Spleen (tissue), 11 donors: ENCODE data around the gene ODAD2. TPM values are rescaled to one million over a fixed set of nuclear protein-coding genes. Genes with fewer than 3 reads are reported as not detected.

Experiments used
- DNase-seq: peaks from one replicate; pipeline ENCODE4 v3.0.0-alpha.2; 2020
- H3K27ac ChIP-seq, 8 donors: fragments of 200-600 bp; sonication (generic) in 7 of 8; 1 replicate in 4 of 8; 2 replicates in 4 of 8; pipeline versions ENCODE4 v1.5.0 to v1.8.0; 2016 to 2021; ENCODE audit warnings: inconsistent platforms in 4 of 8, mild to moderate bottlenecking in 4 of 8, moderate library complexity in 1 of 8
- H3K27me3 ChIP-seq, 7 donors: fragments of 200-600 bp; sonication (generic) in 6 of 7; replicated peaks in 1 of 7; 1 replicate in 4 of 7; 2 replicates in 3 of 7; pipeline versions ENCODE4 v1.5.0 to v1.8.0; 2016 to 2021; ENCODE audit warnings: inconsistent platforms in 3 of 7, mild to moderate bottlenecking in 1 of 7
- H3K36me3 ChIP-seq, 6 donors: fragments of 200-600 bp; sonication (generic) in 5 of 6; 1 replicate in 4 of 6; 2 replicates in 2 of 6; pipeline versions ENCODE4 v1.5.0 to v1.8.0; 2016 to 2021; ENCODE audit warnings: inconsistent platforms in 2 of 6
- H3K4me1 ChIP-seq, 6 donors: fragments of 200-600 bp; sonication (generic) in 5 of 6; 1 replicate in 3 of 6; 2 replicates in 3 of 6; pipeline versions ENCODE4 v1.5.0 to v1.8.0; 2016 to 2021; ENCODE audit warnings: inconsistent platforms in 3 of 6
- H3K4me3 ChIP-seq, 8 donors: fragments of 200-600 bp; sonication (generic) in 7 of 8; 1 replicate in 4 of 8; 2 replicates in 4 of 8; pipeline versions ENCODE4 v1.5.0 to v1.8.0; 2016 to 2021; ENCODE audit warnings: inconsistent platforms in 4 of 8, mild to moderate bottlenecking in 4 of 8, moderate library complexity in 2 of 8
- H3K9me3 ChIP-seq, 8 donors: fragments of 200-600 bp; sonication (generic) in 7 of 8; 1 replicate in 4 of 8; 2 replicates in 4 of 8; pipeline versions ENCODE4 v1.5.0 to v1.8.0; 2016 to 2021; ENCODE audit warnings: inconsistent platforms in 4 of 8
- CTCF ChIP-seq, 11 experiments: fragments of 200-600 bp in 7 of 11; fragments of 450-650 bp in 4 of 11; sonication (generic) in 4 of 11; IDR thresholded peaks in 8 of 11; conservative IDR thresholded peaks in 3 of 11; 1 replicate in 7 of 11; 2 replicates in 4 of 11; pipeline versions ENCODE4 v1.4.0 to v1.8.0; 2016 to 2021; ENCODE audit warnings: antibody characterized with exemption in 11 of 11, inconsistent platforms in 4 of 11, mild to moderate bottlenecking in 1 of 11
- POLR2A ChIP-seq, 3 donors: fragments of 450-650 bp; IDR thresholded peaks; one replicate each; pipeline ENCODE4 v1.5.1; 2017; ENCODE audit warnings: antibody characterized with exemption in 3 of 3, mild to moderate bottlenecking in 1 of 3
- POLR2AphosphoS5 ChIP-seq, 3 donors: sonication (generic); formaldehyde crosslinking; IDR thresholded peaks; one replicate each; pipeline ENCODE4 v1.5.1; 2017; ENCODE audit warnings: antibody characterized with exemption in 3 of 3
- WGBS, 5 donors: extraction: QIAGEN DNeasy Blood & Tissue Kit in 3 of 5; methylation state at CpG; one replicate each; pipeline versions ENCODE4 v1.1.5 to v1.1.7; 2013 to 2018; 5-methylcytosine and 5-hydroxymethylcytosine counted together
- intact Hi-C: fragments of 100-400 bp; cut with DNase I; formaldehyde crosslinking; loops from one replicate; pipeline ENCODE4 v1.15.0; 2023; ENCODE audit warnings: low total_unique reads
- polyA plus RNA-seq, 3 donors: library from polyadenylated mRNA; stranded (reverse); fragments of 200-250 nt; gene quantifications; one replicate each; pipeline ENCODE4 v1.2.1, GENCODE V29; 2013
- total RNA-seq, 7 donors: library from RNA; depleted of rRNA in 3 of 7; stranded (reverse); fragments of >200 nt in 3 of 7; fragmentation: NEBNext Ultra II Directional in 4 of 7; extraction: Animal tissue kit (Norgen Biotek cat#: 25700) in 4 of 7; gene quantifications; one replicate each; pipeline versions ENCODE4 v1.1.0 to v1.2.1, GENCODE V29; 2016 to 2021
- donor health status: healthy with polysubstance abuse.
- donor health status: DM: no; HTN: no; CAD: no; lungs with moderate emphysema.
- donor health status: DM: no; HTN: no; CAD: no.
- donor health status: Bipolar disorder and iron deficiency.
- donor health status: healthy.
- donor health status: DM: no; HTN: no; CAD: no.
- donor health status: DM: yes; HTN: yes; CAD: no.

ODAD2 gene
- total and polyA plus RNA-seq, 10 donors, result 0.03 to 0.72 (median 0.29) TPM; not detected in 2

GRCh38 chr10:27878281-27878680, 120.6 kb downstream of the ODAD2 start:
- no peaks in the 10 kb centered on the region for H3K27me3 ChIP-seq
- H3K36me3 ChIP-seq, result no peaks in the 10 kb centered on the region
- TF ChIP-seq POLR2AphosphoS5 (IDR thresholded peaks at IDR 0.05), result no peak
- no peak for TF ChIP-seq CTCF (IDR thresholded peaks at IDR 0.05 in 8 of 11, conservative IDR thresholded peaks at IDR 0.05 in 3 of 11)
- TF ChIP-seq POLR2A (IDR thresholded peaks at IDR 0.05), result no peak
- WGBS, 5 donors, result 87 to 92% (median 90%) methylated on average over 4 of the region's 4 CpGs
- no peak for DNase-seq
- H3K9me3 ChIP-seq, result no peaks in the 10 kb centered on the region
- no peak overlapping the region for H3K4me3 ChIP-seq
- intact Hi-C loops, result no loop called here
- H3K4me1 ChIP-seq, result no peaks in the 10 kb centered on the region
- H3K27ac ChIP-seq, result no peak overlapping the region

GRCh38 chr10:27865221-27865635, 133.7 kb downstream of the ODAD2 start:
- Histone ChIP-seq H3K27ac (no peak overlapping the region), H3K4me3 (no peak overlapping the region), H3K27me3 (no peaks in the 10 kb centered on the region), H3K36me3 (no peaks in the 10 kb centered on the region), H3K9me3 (peaks cover 0 to 20% (median 4%) of the 10 kb centered on the region in 8 donors), H3K4me1 (no peaks in the 10 kb centered on the region)
- intact Hi-C loops, result no loop called here
- no peak for DNase-seq
- no peak for TF ChIP-seq POLR2A (IDR thresholded peaks at IDR 0.05)
- TF ChIP-seq CTCF (IDR thresholded peaks at IDR 0.05 in 8 of 11, conservative IDR thresholded peaks at IDR 0.05 in 3 of 11), result no peak
- TF ChIP-seq POLR2AphosphoS5 (IDR thresholded peaks at IDR 0.05), result no peak

GRCh38 chr10:27861781-27862180, 137.1 kb downstream of the ODAD2 start:
- Histone ChIP-seq H3K4me1 (no peaks in the 10 kb centered on the region), H3K27me3 (no peaks in the 10 kb centered on the region), H3K9me3 (no peaks in the 10 kb centered on the region), H3K4me3 (no peak overlapping the region), H3K27ac (no peak overlapping the region), H3K36me3 (no peaks in the 10 kb centered on the region)
- no peak for TF ChIP-seq CTCF (IDR thresholded peaks at IDR 0.05 in 8 of 11, conservative IDR thresholded peaks at IDR 0.05 in 3 of 11)
- TF ChIP-seq POLR2A (IDR thresholded peaks at IDR 0.05), result no peak
- no peak for TF ChIP-seq POLR2AphosphoS5 (IDR thresholded peaks at IDR 0.05)
- intact Hi-C loops, result no loop called here
- WGBS, 5 donors, result 93 to 97% (median 94%) methylated on average over 4 of the region's 4 CpGs
- DNase-seq, result no peak

- no peak for TF ChIP-seq CTCF (IDR thresholded peaks at IDR 0.05 in 8 of 11, conservative IDR thresholded peaks at IDR 0.05 in 3 of 11)
- TF ChIP-seq POLR2AphosphoS5 (IDR thresholded peaks at IDR 0.05), result no peak
- TF ChIP-seq POLR2A (IDR thresholded peaks at IDR 0.05), result no peak
- 63 to 76% (median 69%) methylated on average over 8 of the region's 8 CpGs for WGBS, 5 donors
- no peaks in the 10 kb centered on the region for H3K27me3 ChIP-seq
- intact Hi-C loops, result no loop called here
- no peaks in the 10 kb centered on the region for H3K36me3 ChIP-seq
- DNase-seq, result no peak
- no peaks in the 10 kb centered on the region for H3K4me1 ChIP-seq
- no peak overlapping the region for H3K4me3 ChIP-seq
- H3K27ac ChIP-seq, result no peak overlapping the region
- H3K9me3 ChIP-seq, result no peaks in the 10 kb centered on the region
These were observed 141.3 kb downstream of the ODAD2 start for GRCh38 chr10:27857616-27858015.
